Measurements from ENCODE around the gene ADAMTS14. TPM values are rescaled to one million over a fixed set of nuclear protein-coding genes. Genes with fewer than 3 reads are reported as not detected.

The ADAMTS14 gene
- total RNA-seq, 3 donors from 2014 or later: 1.8 to 2.1 (median 2.1) TPM

DNA sequence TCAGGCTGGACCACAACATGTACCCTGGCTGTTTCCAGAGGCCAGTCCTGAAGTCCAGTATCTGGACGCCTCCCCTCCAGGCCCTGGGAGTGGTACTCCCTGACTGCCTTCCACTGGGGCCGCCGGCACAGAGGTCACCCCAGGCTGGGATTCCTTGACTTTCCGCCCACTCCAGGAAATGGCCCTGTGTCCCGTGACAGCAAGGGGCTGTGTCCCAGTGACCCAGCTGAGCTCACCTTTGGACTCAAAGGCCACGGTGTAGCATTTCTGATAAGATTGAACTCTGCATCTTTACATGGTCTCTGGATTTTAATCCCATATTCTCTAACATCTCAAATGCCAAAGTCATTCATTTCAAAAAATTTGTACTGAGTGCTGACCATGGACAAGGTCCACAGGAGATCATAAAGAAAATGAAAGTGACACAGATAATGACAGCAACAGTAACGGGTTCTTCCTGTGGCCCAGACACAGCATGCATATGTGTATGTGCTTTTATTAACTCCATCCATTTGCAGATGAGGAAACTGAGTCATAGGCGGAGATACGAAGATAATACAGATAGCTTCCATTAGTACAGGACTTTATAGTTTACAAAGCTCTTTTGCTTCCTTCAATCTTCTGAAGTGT is 5.4 kb downstream of the ADAMTS14 start:
- DNase-seq (no peak), ATAC-seq (no peak)
- Histone ChIP-seq H3K9me3 (no peaks in the 10 kb centered on the region), H3K4me1 (ENCODE audit: low read depth) (peaks cover 3% of the 10 kb centered on the region), H3K4me3 (no peak overlapping the region), H3K36me3 (ENCODE audit: low read depth) (no peaks in the 10 kb centered on the region)
- TF ChIP-seq, protein P1, sequence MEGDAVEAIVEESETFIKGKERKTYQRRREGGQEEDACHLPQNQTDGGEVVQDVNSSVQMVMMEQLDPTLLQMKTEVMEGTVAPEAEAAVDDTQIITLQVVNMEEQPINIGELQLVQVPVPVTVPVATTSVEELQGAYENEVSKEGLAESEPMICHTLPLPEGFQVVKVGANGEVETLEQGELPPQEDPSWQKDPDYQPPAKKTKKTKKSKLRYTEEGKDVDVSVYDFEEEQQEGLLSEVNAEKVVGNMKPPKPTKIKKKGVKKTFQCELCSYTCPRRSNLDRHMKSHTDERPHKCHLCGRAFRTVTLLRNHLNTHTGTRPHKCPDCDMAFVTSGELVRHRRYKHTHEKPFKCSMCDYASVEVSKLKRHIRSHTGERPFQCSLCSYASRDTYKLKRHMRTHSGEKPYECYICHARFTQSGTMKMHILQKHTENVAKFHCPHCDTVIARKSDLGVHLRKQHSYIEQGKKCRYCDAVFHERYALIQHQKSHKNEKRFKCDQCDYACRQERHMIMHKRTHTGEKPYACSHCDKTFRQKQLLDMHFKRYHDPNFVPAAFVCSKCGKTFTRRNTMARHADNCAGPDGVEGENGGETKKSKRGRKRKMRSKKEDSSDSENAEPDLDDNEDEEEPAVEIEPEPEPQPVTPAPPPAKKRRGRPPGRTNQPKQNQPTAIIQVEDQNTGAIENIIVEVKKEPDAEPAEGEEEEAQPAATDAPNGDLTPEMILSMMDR (IDR thresholded peaks at IDR 0.05): no peak
- intact Hi-C loops (cut with DNase I, micrococcal nuclease): no loop called here

DNA sequence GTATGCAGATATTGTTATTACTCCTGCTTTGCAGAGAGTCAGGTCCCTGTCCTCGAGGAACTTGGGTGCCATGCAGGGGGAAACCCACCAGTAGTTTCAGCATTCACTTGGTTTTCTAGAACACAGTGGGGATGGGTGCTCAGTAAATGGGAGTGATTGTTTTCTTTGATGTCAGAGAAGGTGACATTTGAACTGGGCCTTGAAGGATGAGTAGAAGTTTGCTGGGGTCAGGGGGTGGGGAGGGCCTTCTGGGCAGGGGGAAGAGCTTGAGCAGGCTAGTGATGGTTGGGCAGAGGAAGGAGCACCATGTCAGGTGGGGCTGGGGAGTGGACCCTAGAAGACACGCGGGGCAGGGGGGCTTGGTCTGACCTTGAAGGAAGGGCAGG is 5.9 kb downstream of the ADAMTS14 start:
- ATAC-seq (no peak), DNase-seq (no peak)
- Histone ChIP-seq H3K4me3 (no peak overlapping the region), H3K9me3 (no peaks in the 10 kb centered on the region), H3K4me1 (ENCODE audit: low read depth) (peaks cover 3% of the 10 kb centered on the region), H3K36me3 (ENCODE audit: low read depth) (no peaks in the 10 kb centered on the region)
- intact Hi-C loops (cut with DNase I, micrococcal nuclease): no loop called here
- TF ChIP-seq, protein P1 (IDR thresholded peaks at IDR 0.05): no peak

DNA sequence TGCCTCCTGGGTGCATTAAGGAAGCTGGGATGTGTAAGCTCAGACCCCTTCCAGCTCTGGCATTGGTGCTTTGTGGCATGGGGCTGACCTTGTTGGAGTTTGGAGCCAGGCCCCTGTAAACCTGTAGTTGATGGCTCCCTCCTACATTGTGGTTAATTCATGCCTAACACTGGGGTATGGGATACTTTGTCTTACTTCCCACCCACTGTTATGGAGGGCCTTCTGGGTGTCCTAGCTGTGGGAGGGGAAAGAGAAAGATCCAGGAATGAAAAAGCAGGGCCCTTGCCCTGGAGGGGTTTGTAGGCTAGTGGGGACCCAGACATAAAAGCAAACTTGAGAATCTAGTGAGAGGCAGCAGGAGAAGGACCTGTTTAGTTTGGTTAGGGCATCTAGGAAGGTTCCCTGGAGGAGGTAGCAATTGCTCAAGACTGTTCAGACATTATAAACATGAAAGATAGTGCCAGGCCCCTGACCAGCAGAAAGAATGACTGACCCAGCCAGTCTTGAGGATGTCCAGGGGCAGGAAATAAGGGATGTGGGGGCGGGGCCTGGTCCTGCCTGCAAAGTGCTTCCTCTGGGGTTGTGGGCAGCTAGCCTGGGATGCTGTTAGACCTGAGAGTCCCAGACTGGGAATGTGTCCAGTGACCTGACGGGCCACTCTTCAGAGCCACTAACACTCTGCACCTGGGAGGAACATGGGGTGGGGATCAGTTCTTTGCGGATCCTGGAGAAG is 6.6 kb downstream of the ADAMTS14 start:
- ATAC-seq (no peak), DNase-seq (no peak)
- intact Hi-C loops (cut with DNase I, micrococcal nuclease): no loop called here
- Histone ChIP-seq H3K9me3 (no peaks in the 10 kb centered on the region), H3K4me1 (ENCODE audit: low read depth) (no peaks in the 10 kb centered on the region), H3K4me3 (no peak overlapping the region), H3K36me3 (ENCODE audit: low read depth) (no peaks in the 10 kb centered on the region)
- TF ChIP-seq, protein P1 (IDR thresholded peaks at IDR 0.05): no peak

- H3K9me3 ChIP-seq: no peaks in the 10 kb centered on the region
- ATAC-seq (peak; percentile 23), DNase-seq (peak in 1 of 3 donors; percentile 24)
- H3K36me3 ChIP-seq (ENCODE audit: low read depth): no peaks in the 10 kb centered on the region
- TF ChIP-seq, protein P1 (IDR thresholded peaks at IDR 0.05): no peak
- no peaks in the 10 kb centered on the region for H3K4me1 ChIP-seq (ENCODE audit: low read depth)
- intact Hi-C loops (cut with DNase I, micrococcal nuclease): no loop called here
- no peak overlapping the region for H3K4me3 ChIP-seq
Measured at GRCh38 chr10:70679498-70679897, 7.2 kb downstream of the ADAMTS14 start.

DNA sequence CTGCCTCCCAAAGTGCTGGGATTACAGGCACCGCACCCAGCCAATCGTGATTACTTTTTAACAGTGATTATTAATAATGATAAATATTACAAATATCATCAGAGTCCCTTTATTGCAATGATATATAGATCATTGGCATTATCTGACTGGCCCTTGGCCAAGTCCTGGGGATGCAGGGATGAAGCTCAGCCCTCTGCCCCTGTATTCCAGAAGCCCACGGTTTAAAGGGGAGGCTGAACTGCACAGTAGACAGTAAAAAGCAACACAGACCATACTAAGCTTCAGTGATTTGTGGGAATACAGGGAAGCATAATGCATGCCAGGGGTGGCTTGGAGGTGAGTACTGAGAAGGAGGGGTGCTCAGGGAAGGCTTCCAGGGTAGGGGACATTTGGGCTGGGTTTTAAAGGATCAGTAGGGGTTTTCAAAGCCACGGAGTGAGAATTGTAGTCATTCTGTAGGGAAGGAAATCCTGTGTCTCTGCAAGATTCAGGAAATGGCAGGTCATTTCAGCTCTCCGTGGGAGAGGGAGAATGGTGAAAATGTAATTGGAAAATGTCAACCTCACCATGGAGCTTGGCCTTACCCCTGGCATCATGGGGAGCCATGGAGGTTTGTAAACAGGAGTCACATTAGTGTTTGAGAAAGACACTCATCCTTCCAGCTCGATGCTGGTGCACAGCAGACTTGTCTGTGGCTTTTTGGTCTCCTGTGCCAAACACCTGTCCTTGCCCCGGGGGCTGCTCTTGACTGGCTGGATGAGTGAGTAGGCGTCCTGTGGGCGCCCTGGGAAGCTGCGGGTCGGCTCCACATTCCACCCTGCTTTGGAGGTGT is 8.8 kb downstream of the ADAMTS14 start:
- intact Hi-C loops (cut with DNase I, micrococcal nuclease): no loop called here
- DNase-seq (no peak), ATAC-seq (no peak)
- TF ChIP-seq, protein P1 (IDR thresholded peaks at IDR 0.05): no peak
- no peaks in the 10 kb centered on the region for H3K9me3 ChIP-seq
- H3K4me1 ChIP-seq (ENCODE audit: low read depth): no peaks in the 10 kb centered on the region
- no peak overlapping the region for H3K4me3 ChIP-seq
- H3K36me3 ChIP-seq (ENCODE audit: low read depth): no peaks in the 10 kb centered on the region

All from mucosa of descending colon (tissue), 3 donors.